Embryonic facial prominence (tissue), 1 donor: ENCODE results near the gene FGF18.

Experiments
- DNase-seq: peaks from one replicate; pipeline ENCODE4 v3.0.0-alpha.2; 2016; ENCODE audit errors: extremely low spot score

The FGF18 gene

DNA sequence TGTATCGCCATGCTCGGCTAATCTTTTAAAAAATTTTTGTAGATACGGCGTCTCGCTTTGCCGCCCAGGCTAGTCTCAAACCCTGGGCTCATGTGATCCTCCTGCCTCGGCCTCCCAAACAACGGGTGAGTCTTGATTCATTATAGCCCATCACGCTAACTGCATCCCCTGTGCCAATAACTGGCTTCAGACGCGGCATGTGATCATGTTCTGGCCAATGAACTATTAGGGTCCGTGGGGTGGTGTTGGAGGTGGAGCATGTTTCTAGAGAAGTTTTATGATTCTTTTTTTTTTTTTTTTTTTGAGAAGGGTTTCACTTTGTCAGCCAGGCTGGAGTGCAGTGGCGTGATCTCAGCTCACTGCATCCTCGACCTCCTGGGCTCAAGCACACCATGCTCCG lies 51.0 kb downstream of the FGF18 start:
- no peak for DNase-seq

DNA sequence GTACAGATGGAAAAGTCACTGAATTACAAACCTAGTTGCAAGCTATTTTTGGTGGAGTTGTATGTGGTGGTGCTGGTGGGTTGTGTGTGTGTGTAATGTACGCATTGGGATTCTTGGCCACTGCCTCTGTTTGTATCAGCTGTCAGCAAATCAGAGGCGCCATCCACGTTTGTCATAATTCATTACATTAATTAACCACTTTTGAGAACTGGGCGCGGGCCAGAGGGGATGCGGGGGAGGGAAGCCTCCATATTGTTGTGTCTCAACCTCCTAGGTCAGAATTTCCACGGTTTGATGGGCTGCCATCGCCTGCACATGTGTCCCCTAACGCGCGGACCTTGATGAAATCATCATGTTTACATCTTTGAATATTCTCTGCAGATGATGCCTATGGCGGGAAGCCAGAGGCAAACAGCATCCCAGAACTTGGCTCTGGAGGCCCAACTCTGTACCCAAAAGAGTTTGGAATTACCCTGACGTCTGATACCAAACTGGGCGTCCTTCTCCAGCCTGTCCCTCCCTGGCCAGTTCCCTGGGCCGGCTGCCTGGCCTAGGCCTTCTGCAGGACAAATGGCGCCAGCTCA lies 54.9 kb downstream of the FGF18 start:
- DNase-seq, result no peak

DNA sequence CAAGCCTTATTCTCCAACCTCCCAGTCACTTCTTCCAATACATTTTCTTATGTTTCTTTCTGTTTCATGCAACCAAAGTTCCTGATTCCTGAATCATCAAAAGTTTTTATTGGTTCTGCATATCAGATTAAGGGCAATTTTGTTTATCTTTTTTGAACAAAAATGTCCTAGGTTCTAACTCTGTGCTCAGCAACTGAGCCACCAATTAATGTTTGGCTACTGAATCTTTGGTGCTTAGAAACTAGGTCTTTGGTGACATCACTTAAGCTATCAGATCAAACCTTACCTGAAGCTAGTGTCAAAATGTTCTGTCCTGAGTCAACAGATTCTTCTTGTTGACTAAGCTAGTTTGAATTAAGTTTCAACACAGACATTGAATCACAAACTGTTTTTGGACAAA lies 56.1 kb downstream of the FGF18 start:
- no peak for DNase-seq

DNA sequence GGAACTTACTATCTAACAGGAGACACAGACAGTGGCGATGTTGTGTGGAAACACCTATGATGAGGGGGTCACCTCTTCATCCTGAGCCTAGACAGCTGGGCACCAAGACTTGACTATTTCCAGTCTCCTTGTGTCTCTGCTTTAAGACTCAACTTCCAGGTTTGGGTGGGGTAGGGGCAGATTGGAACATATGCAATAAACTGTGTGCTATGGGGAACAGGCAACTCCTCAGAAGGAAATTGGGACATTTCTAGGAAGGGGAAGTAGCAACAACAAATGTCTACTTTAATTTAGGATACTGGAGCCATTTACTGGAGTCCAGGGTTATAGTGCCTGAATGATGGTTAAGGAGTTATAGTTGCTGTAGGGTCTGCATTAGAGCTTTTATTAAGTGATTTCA lies 57.3 kb downstream of the FGF18 start:
- DNase-seq, result no peak

DNA sequence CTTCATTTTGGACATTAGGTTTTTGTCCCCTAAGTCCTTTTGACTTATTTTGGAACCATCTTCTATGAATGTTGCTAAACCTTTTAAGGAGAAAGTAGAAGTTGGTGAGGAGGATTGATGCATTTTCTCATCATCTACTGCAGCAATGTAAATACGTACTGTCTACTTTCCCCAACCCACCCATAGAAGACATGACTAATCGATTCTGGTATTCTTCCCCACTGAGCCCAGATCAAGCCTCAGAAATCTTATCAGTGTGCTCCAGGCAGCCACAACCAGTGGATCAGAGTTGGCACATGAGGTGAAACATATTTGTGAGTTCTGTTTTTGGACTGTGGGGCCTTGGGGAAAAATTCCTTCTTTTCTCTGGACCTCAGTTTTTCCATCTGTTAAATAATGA lies 57.7 kb downstream of the FGF18 start:
- DNase-seq, result no peak

DNA sequence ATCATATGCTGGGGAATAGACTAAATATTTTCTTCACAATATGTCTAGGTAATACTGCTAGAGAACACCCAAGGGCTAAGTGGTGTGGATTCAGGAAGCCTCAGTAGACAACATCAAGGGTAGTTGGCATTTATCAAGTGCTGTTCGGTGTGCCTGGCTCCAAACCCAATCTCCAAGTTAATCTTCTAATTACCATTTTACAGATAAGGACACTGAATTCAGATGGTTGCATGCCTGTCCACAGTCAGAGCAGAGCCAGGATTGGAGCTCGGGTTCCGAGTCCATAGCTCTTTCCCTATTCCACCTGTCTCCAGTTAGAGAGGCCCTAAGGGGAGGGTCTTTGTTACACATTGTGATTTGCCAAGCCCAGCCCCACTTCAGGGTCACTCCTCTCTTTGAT lies 58.2 kb downstream of the FGF18 start:
- DNase-seq, result no peak

DNA sequence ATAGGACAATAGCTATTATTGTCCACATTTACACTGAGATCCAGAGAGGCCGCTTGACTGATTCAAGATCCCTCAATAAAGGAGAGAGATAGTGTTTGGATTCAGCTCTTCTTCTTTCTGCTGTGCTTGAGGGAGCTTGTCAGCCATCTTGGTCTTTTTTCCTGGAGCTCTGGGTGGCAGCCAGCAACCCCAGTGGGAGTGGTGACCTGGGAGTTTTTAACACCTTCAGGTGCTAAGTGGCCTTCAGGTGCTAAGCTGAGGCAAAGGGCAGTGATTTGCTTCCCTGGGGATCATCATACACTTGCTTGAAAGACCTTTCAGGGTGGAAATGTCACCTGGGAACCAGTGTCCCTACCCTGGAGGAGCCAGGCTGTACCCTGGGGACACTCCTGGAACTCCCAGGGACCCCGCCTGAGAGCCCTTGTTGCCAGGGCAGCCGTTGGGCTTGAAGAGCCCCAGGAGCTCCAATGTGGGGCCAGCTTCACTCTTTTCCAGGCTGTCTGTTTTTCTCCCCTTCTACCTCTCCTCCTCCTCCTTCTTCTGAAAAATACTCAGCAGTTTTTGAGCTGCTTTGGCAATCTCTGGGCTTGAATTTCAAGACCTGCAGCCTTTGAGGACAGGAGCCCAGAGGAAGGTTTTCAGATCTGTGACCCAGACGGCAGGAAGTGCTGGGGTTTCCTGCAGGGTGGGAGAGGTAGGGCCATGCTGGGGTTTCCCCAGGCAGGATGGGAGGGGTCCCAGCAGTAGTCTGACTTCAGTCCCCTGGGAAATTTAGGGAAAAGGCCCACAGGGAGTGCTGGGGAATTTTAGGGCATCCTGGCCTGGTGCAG lies 59.7 kb downstream of the FGF18 start:
- DNase-seq, result no peak

DNA sequence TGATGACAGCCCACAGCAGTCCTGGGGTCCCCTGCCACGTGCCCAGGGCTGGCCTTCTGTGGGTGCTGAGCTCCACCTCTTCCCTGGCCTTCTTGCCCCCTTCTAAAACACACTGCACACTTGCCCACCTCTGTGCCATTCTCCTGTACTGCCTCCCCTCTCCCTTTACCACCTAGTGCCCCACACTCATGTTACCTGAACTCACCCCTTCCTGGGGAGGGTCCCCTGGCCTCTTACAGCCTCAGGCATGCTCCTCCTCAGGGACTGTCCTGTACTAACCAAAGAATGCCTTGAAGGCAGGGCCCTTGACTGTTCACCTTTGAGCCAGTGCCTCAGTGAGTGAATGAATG lies 60.3 kb downstream of the FGF18 start:
- DNase-seq, result no peak

DNA sequence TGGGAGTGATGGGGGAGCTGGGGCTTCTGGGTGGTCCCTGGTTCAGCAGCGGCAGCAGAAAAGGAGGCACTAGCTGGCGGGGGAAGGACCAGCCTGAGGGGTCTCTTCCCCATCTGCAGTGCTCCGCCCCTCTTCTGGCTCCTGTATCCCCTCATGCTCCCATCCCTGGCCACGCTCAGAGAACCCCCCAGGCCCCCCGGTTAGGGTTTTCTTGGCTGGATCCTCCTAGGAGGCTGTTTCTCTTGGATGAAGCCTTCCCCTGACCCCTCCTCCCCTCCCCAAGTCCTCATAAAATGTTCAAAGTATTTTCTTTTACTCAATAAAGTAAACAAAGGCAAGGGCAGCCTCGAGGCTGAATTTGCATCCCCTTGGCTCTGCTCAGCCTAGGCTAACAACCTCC lies 60.8 kb downstream of the FGF18 start:
- DNase-seq, result no peak

DNA sequence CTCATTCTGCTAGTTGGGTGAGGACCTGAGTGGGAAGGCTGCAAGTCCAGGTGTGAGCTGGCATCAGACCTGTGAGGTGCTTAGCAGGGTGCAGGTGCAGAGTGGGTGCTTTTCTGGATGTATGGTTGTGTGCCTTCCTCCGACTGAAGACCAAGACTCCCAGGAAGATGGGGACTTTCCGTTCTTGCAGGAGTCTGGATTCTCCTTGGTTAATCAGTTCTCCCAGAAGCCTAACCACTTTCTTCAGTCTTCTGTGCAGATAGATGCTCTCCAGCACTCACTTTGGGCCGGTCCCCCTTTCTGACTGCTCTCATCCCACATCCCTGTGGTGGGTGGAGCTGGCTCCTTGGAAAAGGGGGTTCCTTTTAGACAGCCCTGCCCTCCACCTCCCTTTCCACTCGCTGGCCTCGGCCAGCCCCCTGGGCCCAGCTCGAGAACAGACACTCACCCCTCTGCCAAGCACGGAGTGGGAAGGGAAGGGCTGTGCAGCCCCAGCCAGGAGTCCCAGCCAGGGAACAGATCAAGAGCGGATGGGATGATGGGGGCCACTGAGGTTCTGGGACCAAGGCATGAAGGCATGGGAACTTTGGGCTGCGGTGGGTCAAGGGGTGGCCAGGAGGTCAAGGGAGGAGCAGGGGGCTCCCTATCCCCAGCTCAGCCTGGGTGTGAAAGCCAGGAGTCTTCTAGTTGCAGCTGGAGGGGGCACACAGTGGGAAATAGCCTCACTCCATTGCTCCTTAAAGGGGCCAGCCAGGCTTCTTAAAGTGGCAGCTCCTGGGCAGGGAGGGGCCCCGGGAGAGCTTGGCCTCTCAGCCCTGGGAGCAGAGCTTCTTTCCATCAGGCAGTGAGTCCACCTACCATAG lies 62.4 kb downstream of the FGF18 start:
- no peak for DNase-seq

DNA sequence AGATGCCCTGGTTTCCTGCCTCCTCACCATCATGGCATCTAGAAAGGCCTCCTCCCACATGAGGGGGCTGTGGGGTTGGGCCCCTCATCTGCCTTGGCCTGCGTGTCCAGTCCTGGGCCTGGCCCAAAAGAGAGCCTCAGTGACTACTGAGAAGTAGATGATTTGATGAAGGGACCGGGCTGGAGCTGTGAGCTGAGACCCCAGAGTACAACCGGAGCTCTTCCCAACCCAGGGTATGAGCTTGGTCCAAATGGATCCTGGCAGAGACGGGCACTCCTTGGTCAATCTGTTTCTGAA lies 62.9 kb downstream of the FGF18 start:
- no peak for DNase-seq

DNA sequence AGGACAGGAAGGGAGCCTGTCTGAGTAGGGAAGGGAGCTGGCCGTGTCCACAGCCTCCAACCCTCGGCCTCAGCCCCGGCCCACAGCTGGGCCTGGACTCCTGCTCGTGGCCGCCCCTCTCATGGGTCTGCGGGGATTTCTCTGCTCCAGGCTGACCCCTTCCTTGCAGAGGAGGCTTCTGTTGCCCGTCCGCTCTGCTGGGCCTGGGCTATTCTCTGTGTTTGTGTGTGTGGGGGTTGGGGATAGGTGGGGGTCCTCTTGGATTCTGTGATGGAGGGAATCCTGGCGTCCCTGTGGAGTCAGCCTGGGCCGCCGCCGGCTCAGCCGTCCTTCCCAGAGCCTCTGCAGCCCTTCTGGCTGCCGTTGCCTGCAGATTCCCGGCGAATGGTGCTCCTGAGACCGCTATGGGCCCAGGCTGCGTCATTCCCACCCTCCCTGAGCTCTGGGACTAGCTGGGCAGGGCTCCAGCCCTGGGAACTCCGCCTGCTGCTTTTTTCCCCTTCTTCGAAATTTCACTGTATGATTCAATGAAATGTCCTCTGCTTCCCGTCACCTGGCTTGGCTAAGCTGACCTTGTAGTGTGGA lies 64.2 kb downstream of the FGF18 start:
- DNase-seq, result no peak

DNA sequence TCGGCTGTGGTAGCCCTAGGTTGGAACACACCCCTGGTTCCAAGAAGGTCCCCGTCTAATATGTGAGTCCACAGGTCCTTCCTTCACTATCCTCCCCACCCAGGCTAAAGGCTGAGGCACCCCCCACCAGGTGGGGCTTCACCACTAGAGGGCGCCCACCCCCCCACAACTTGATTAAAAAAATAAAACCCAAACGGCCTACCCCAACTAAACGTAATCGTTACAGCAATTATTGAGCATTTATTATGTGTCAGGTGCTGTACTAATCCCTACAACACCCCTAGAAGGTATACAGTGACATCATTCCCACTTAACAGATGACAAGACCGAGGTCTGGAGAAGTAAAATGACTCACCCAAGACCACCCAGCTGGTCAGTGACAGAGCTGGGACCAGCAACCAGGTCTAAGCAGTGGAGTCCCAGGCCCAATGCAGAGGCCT lies 65.0 kb downstream of the FGF18 start:
- no peak for DNase-seq

DNA sequence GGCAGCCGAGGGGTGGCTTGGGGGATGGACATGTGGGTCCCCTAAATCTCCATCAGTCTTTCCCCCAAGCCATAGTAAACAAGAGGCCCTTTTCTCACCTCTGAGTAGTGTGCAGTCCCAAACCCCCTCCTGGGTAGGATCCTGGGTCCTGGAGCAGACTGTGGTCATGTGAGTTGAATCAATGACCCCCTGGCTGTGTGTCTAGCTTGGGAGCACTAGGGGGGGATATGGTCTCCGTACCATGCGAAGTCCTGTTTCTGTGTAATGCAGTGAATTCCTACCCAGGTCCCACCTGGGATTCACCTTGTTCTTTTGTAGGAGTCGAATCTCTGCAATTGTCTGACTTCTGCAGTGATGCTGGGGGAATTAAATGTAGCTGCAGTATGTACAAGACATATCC lies 66.2 kb downstream of the FGF18 start:
- DNase-seq, result no peak

DNA sequence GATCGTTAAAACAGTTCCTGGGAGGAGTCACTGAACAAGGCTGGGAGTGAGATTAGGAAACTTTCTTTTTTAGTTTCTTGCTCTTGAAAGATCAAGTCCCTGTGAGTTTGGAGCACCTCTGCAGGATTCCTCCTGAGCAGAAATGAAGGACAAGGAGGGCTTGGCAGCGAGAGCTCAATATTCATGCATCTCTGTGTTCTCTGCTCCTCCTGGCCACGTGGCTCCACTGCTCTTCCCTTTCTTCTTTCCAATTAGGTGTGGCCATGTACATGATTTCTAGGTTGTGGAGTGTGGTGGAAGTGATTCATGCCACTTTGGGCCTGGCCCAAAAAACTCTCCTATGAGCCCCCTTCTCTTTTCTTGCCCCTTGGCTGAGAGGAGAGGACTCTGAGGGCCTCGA lies 67.2 kb downstream of the FGF18 start:
- DNase-seq, result no peak

DNA sequence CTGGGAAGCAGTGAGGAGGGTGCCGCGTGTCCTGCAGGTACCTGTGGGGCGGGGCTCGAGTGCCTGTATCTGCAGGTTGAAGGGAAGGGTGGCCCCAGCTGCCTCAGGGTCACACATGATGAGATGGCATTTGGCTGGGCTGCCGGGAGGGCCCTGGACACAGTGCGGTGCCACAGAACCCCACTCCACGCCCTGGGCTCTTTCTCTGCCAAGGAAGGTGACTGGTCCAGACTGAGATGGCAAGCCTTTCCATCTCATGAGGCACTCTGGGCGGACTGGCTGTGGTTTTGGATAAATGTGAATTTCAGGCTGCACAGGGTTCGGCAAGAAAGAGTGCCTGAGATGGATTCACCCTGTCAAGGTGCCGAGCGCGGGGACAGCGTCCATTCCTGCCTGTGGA lies 69.4 kb downstream of the FGF18 start:
- no peak for DNase-seq

DNA sequence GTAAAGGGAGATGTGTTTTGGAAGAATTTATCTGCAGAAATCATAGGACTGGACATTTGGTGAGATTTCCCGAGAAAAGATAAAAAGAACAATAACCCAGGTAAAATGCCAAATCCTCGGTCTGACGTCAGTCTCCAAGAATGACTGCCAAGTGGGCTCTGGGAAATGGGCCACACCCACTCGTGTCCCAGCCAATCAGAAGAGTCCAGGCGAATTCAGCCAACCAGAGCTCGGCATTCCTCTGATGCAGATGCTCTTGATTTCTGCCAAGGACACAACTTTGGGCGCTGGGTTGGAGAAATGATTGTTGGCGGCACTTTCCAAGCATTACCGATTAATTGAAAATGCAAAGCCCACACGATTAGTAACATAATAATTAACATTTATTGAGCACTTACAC lies 73.3 kb downstream of the FGF18 start:
- DNase-seq, result no peak

DNA sequence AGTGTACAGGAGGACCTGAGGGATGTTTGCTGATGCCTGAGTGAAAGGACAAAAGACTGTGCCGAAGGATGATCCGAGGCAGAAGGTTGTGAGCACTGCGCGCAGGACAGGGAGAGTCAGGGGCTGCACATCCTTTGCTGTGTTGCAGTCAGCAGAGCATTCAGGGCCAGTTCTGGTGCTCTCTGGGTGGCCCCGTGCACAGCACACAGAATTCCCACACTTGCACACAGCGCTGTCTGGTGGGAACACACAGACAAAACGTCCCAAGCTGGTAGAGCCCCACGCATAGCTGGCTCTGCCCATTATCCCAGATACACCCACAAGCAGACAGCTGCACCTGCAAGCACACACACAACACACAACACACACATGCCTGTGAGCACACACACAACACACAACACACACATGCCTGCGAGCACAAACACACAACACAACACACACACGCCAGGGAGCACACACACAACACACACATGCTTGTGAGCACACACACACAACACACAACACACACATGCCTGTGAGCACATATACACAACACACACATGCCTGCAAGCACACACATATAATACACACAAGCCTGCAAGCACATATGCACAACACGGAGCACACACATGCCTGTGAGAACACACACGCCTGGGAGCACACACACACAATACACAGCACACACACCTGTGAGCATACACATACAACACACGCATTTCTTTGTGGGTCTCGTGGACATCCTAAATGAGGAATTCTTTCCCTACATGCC lies 74.4 kb downstream of the FGF18 start:
- no peak for DNase-seq

DNA sequence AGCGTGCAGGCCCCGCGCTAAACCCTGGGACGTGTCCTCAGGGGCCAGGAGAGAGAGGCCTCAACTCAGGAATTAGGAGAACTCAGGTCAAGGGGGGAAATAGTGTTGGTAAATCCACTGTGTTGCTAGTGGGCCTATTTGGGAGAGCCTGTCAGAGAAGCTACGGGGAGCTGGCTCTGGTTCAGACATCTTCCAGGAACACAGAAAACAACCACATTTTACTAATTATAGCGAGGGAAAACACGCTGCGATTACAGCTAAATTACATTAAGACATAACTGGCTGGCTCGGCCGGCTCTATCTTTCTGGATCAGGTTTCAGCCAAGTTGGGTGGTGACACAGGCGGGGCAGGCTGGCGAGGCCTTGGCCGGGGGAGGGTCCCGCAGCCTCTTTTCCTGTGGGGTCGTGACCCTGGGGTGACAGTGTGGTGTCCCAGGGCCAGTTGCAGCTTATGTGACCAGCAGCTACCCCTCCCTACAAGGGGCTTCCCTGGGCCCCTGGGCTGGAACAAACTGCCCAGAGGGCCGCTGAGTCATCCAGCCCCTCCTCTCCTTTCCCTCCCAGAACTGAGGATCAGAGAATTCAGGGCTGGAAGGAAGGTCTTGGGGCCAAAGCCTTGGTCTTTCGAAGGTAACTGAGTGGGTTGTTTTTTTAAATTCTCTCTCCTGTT lies 75.1 kb downstream of the FGF18 start:
- DNase-seq, result peak; percentile 56

DNA sequence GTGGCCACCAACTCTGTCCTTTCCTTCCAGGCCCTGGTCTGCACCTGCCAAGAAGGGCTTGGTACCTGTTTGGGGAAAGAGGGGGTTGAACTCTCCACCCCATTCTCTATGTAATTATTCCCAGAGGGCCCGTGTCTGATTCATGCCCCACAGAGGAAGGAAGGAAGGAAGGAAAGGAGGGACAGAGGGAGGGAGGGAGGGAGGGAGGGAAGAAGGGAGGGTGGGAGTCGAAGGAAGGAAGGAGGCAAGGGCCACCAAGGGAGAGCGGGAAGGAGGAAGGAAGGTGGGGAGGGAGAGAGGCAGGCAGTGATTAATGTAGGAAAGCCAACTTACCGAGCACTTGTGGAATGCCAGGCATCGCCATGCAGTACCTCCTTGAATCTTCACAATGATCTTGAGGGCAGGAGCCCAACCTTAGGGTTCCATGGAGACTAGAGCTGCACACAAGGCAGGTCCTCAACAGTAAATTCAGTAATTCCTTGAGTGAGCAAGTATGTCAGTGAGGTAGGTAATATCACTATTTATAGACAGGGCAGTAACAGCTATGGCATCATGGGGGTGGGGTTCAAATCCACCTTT lies 75.8 kb downstream of the FGF18 start:
- DNase-seq, result no peak

DNA sequence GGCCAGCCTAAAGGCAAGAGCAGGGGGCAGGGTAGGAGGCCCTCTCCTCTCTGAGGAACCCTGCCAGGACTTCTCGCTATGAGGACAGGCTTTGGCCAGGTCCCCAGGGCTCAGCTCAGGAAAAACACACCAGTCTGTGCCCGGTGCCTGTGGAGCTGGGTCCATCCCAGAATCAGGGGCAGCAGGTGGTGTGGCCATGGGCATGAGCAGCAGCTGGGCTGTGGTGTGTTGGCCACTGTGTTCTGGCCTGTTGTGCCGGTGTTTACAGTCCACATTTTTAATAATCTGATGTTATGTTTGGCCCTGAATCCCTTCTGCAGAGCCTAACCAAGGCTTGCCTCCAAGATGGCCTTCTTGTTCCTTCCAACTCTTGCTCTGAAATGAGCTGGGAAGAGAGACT lies 77.0 kb downstream of the FGF18 start:
- no peak for DNase-seq
